ENCODE results near the gene CLDN24.

Gene CLDN24

GRCh38 chr4:183321079-183321478, 1.1 kb downstream of the CLDN24 start:
- DNase-seq (ENCODE audit: low read depth in 3 of 3): no peak

GRCh38 chr4:183320211-183321059, 1.8 kb downstream of the CLDN24 start, which contains the start of gene CLDN22:
TSS of gene CLDN22 (minus strand) at chr4:183320276. CDS start at chr4:183320218, 58 bp downstream.
- DNase-seq (ENCODE audit: low read depth in 3 of 3): no peak

- no peak for DNase-seq (ENCODE audit: low read depth in 3 of 3)
Observed at GRCh38 chr4:183318656-183319055, 3.6 kb downstream of the CLDN24 start.

- DNase-seq (ENCODE audit: low read depth in 3 of 3): no peak
Observed at GRCh38 chr4:183314806-183315205, 7.4 kb downstream of the CLDN24 start.

- no peak for DNase-seq (ENCODE audit: low read depth in 3 of 3)
Observed at GRCh38 chr4:183314336-183314735, 7.9 kb downstream of the CLDN24 start.

GRCh38 chr4:183312841-183313240, 9.4 kb downstream of the CLDN24 start:
- DNase-seq (ENCODE audit: low read depth in 3 of 3): no peak

GRCh38 chr4:183306811-183307210, 15.4 kb downstream of the CLDN24 start:
- DNase-seq (ENCODE audit: low read depth in 3 of 3): no peak

- no peak for DNase-seq (ENCODE audit: low read depth in 3 of 3)
Observed at GRCh38 chr4:183304538-183304937, 17.7 kb downstream of the CLDN24 start.

GRCh38 chr4:183304067-183304466, 18.2 kb downstream of the CLDN24 start:
- DNase-seq (ENCODE audit: low read depth in 3 of 3): no peak

GRCh38 chr4:183303301-183303700, 18.9 kb downstream of the CLDN24 start:
- DNase-seq (ENCODE audit: low read depth in 3 of 3): no peak

GRCh38 chr4:183300655-183301054, 21.6 kb downstream of the CLDN24 start:
- no peak for DNase-seq (ENCODE audit: low read depth in 3 of 3)

GRCh38 chr4:183300070-183300469, 22.2 kb downstream of the CLDN24 start:
- DNase-seq (ENCODE audit: low read depth in 3 of 3): no peak

- DNase-seq (ENCODE audit: low read depth in 3 of 3): no peak
Observed at GRCh38 chr4:183299464-183299863, 22.8 kb downstream of the CLDN24 start.

GRCh38 chr4:183297675-183298074, 24.6 kb downstream of the CLDN24 start:
- DNase-seq (ENCODE audit: low read depth in 3 of 3): no peak

GRCh38 chr4:183295711-183296110, 26.5 kb downstream of the CLDN24 start:
- DNase-seq (ENCODE audit: low read depth in 3 of 3): no peak

GRCh38 chr4:183291070-183291469, 31.2 kb downstream of the CLDN24 start:
- DNase-seq (ENCODE audit: low read depth in 3 of 3): no peak

GRCh38 chr4:183289688-183290087, 32.5 kb downstream of the CLDN24 start:
- DNase-seq (ENCODE audit: low read depth in 3 of 3): no peak

- no peak for DNase-seq (ENCODE audit: low read depth in 3 of 3)
Observed at GRCh38 chr4:183288955-183289354, 33.3 kb downstream of the CLDN24 start.

GRCh38 chr4:183287677-183288076, 34.5 kb downstream of the CLDN24 start:
- no peak for DNase-seq (ENCODE audit: low read depth in 3 of 3)

GRCh38 chr4:183287309-183287659, 34.9 kb downstream of the CLDN24 start:
- no peak for DNase-seq (ENCODE audit: low read depth in 3 of 3)

GRCh38 chr4:183286590-183287308, 35.5 kb downstream of the CLDN24 start:
- no peak for DNase-seq (ENCODE audit: low read depth in 3 of 3)

- DNase-seq (ENCODE audit: low read depth in 3 of 3): no peak
Observed at GRCh38 chr4:183285886-183286285, 36.3 kb downstream of the CLDN24 start.

- DNase-seq (ENCODE audit: low read depth in 3 of 3): no peak
Observed at GRCh38 chr4:183284965-183285364, 37.3 kb downstream of the CLDN24 start.

All from stimulated activated CD4-positive, alpha-beta T cell treated with anti-CD3 and anti-CD28 coated beads, TNF-alpha, amount 100 ng/mL, for 48 hours (primary cell).